COLO829 (cell line): ENCODE data around the gene SLC38A7.
"Not testable (repeated sequence)": the region's sequence is repeated elsewhere in the genome, so short reads cannot be mapped to it uniquely, and the experiment has no call there.

Experiments
- DNase-seq: peaks from one replicate; pipeline ENCODE4 v3.0.0; 2012; ENCODE audit warnings: low spot score

SLC38A7 gene, protein sequence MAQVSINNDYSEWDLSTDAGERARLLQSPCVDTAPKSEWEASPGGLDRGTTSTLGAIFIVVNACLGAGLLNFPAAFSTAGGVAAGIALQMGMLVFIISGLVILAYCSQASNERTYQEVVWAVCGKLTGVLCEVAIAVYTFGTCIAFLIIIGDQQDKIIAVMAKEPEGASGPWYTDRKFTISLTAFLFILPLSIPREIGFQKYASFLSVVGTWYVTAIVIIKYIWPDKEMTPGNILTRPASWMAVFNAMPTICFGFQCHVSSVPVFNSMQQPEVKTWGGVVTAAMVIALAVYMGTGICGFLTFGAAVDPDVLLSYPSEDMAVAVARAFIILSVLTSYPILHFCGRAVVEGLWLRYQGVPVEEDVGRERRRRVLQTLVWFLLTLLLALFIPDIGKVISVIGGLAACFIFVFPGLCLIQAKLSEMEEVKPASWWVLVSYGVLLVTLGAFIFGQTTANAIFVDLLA

DNA sequence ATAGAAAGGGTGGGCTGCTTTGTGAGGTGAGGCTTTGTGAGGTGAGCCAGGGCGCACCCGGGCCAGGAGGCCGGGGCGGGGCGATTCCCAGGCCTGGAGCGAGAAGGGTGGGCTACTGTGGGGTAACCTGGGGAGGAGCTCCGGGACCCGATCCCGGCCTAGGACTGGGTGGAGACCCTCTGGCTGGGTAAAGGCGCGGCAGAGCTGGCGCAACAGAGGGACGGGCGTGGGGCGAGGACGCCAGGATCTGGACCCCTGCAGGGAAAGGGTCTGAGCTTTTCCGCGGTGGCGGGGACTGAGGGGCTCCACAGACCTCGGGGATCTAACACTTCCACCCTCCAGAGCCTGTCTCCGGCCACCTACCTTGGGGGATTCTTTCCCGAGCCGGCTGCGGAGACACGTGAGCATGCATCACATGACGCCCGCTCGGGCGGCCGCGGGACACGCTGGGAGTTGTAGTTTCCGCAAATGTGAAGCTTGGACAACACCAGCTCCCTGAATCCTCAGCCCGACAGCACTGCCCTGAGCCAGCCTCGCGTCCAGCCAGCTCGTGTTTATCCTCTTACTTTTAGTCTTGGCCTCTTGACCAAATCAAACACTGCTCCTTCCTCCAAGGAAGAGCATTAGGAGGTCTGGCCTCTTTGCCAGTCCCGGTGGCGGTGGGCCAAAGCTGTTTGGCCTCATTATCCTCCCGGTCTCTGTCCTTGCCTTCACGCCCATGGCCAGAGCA is at the start of gene SLC38A7:
TSS of gene SLC38A7 (minus strand) at position 417 of the 730 bp plus-strand sequence. CDS start 4,644 bp downstream, outside the sequence.
- peak; percentile 85 for DNase-seq

DNA sequence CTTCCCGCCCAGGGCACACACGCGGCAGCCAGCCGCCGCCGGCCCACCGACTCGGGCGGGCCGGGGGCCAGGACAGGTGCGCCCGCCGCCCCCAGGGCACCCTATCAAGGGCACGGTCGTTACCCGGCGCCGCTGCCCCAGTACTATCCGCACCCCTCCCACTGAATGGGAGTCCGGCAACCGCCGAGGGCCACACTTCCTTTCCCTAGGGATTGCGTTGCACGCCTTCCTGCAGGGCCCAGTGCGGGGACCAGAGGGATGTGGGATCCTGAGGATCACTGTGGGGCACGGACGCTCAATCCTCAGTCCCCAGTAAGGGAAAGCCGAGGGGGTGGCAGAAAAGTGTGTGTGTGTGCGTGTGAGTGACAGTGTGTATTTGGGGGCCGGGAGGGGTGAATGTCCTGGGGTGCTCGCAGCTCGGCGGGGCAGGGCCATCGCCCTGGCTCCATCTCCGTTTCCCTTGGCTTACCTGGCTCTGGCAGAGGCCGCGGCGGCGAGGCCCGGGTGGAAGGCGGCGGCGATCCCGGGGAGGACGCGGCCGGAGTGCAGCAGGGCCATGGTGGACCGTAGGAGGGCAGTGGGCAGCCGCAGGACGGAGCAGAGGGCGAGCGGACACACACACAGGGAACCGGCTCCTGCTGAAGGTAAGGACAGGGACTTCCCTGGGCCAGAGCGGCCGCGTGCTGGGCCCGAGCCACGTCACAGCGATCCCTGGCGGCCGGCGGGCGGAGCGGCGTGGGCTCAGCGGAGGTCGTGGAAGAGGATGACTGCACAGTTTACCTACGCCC is 49.3 kb upstream of the SLC38A7 start, which contains the start of gene GOT2:
TSS of gene GOT2 (minus strand) at position 646 of the 788 bp plus-strand sequence. CDS start at position 558, 88 bp downstream.
- DNase-seq = peak; percentile 53

DNA sequence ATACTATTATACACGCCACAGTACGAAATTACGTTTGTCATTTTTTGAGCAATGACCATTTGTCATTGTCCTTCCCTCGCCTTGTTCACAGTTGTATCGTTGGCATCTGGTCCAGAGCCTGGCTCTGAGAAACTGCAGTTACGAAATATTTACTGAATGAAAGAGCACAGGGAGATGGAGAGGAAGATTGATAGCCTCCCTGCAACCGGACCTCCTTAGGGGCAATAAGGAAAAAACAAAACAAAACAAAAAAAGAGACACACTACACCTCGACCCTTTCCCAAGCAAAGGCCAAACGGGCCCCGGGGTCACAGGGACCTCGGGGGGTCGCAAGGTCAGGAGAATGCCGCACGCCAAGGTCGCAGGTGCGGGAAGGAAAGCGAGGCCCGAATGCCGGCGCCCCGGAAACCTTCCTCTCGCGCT is 48.7 kb upstream of the SLC38A7 start:
- no peak for DNase-seq

DNA sequence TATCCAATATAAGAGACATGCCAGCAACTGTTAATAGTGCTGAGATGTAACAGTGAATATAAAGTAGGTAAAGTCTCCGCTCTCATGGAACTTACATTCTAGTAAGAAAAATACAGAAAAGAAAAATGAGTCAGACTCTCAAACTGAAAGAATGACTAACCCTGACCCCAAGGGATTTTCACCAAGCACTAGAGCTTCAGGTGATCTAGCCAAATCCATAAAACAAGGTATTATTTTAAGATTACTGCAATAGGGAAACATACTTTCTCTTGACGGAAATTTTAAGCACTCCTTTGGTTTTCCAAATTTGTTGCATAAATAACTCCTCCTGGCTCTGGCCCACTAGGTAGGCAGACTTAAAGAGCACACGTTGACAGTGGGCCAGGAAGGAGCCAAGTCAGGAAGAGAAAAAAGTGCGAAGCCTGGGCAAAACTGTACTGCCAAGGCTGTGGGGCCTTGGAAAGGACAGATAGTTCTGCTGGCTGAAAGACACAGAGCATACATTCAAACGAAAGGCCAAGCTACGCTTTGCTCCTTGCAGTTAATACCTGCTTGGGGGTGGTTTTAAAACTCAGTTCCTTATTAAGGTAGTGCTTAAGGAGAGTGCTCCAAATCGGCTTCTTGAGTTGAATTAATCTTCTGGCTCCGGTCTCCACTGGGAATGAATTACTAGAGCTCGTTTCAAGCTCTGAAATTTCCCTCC is 48.1 kb upstream of the SLC38A7 start:
- DNase-seq = peak; percentile 3

DNA sequence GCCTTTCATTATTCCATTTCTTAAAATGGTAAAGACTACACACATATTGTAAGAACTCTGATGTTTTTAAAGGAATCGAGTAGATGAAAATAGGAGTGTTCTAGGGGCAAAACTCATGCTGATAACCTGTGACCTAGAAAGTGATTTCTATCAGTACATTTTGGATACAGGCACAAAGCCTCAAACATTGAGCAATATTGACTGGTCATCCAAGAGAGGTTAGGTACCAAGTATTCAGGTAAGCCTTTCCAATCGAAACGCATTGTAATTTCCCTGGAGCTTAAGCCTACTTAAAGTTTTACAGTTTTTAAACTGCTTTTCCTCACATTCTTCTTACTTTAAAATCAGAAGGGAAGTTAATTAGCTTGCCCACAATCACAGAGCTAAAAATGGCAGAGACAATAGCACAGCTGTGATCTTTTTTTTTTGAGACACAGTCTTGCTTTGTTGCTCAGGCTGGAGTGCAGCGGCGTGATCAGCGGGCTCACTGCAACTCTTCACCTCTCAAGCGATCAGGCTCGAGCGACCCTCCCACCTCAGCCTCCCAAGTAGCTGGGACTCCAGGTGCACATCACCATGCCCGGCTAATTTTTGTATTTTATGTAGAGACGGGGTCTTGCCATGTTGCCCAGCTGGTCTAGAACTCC is 46.3 kb upstream of the SLC38A7 start:
- no peak for DNase-seq

DNA sequence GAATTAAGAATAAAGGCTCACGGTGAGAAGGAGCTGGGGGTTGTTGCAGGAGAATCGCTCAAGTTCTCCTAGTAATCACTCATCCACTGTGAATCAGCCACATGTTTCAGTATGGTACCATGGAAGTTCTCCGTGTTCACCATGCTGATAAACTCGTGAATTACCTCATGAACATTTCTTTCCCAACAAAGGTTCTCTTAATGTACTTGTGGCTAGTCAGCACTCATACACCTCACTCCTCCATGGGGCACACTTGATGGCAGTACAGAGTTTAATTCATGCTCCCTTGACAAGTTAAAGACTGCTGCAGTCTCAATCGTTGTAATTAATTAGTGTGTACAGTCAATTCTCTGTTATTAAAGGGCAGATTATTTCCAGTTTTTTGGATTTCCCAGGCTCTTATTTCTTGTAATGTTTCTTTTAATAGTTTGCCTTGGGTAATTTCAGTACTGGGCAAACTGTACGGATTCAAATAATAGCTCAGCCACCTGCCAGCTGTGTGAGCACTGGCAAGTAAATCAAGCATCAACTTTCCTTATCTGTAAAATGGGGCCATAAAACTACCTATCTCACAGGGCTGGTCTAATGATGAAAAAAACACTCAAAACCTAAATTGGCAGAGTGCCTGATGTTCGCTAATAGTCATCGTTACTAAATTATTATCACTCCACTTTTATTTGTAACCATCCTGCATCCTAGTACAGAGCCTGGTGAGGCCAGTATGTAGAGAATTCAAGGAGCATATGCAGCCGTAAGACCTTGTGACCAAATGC is 43.4 kb upstream of the SLC38A7 start:
- no peak for DNase-seq

DNA sequence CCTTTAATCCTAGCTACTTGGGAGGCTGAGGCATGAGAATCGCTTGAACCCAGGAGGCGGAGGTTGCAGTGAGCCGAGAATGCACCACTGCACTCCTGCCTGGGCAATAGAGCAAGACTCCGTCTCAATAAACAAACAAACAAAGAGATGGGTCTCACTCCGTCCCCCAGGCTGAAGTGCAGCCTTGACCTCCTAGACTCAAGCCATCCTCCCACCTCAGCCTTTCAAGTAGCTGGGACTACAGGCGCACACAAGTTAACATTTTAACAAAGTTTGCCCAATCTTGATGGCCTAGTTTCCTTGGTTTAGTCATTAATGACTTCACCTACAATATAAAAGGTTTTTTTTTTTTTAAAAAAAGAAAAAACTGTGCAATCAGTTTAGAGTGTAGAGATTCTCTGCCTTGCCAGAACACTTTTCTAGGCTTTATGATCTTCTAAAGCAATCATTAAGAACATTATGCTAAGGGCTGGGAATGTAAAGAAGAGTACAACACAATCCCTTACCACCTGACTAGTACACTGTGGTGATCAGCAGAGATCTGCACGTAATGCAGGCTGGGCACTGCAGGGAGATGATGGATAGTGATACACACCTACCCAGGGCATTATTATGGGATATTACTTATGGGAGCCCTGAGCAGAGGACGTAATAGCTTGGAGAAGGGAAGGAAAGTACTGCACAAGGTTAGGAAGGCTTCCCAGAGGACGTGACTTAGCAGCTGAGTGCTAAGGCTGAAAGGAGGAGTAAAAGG is 42.6 kb upstream of the SLC38A7 start:
- no peak for DNase-seq

DNA sequence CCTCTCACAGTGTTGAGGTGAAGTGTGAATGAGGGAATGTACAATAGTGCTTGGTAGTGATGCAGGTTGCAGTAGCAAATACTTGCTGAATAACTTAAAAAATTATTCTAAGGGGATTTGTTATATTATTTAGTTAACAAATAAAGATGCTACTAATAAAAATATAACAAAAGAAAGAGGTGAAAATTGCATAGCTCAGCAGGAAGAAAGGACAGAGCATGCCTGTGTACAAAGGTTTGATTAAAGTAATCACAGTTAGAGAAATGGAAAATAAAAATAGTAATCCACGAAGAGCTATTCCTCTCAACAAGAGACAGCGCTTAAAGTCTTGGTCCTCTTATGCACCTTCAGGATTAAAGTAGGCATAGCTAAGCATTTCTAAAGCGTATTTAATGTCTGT is 38.5 kb upstream of the SLC38A7 start:
- no peak for DNase-seq

DNA sequence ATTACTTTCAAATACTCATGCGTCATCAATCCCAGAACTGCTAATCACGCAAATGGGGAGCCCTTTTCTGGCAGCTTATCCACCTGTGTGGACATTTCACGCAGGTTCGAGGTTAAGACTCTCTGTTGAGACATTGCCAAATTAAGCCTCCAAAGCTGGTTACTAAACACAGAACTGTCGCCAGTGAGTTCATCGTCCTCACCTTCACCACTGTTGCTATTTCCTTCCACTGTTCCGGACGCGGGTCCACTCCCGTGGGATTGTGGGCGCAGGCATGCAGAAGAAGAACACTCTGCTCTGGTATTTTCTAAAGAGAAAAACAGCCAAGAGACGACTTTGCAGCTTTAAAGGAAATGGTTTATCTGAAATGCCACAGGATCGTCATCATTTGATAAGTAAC is 33.4 kb upstream of the SLC38A7 start:
- DNase-seq = no peak

DNA sequence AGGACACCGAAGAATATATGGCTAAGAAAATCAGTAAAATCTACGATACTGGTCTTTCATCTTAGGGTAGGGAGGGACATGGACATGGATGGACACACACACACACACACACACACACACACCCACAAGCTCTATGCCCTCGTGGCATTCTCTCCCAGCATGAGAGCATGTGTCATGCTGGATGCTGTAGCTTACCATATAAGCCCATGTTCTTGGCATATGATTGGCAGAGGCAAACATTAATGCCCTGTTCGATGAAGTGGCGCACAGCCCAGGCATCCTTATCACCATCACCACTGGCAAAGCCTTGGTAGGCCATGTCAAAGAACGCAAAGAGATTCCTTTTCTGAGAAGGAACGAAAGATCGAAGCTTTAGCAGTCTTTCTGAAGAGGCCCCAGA is 31.9 kb upstream of the SLC38A7 start:
- DNase-seq = no peak

DNA sequence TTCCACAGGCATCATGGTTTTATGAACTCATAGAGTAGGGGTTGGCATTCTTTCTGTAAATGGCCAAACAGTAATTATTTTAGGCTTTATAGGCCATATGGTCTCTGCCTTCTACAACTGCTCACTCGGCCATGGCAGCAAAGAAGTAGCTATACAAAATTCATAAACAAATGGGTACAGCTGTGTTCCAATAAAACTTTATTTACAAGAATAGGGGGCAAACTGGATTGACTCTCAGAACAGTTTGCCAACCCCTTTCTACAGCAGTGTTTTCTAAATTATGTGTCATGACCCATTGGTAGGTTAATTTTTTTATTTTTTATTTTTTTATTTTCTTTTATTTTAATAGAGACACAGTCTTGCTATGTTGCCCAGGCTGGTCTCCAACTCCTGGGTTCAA is 29.2 kb upstream of the SLC38A7 start:
- DNase-seq = no peak

DNA sequence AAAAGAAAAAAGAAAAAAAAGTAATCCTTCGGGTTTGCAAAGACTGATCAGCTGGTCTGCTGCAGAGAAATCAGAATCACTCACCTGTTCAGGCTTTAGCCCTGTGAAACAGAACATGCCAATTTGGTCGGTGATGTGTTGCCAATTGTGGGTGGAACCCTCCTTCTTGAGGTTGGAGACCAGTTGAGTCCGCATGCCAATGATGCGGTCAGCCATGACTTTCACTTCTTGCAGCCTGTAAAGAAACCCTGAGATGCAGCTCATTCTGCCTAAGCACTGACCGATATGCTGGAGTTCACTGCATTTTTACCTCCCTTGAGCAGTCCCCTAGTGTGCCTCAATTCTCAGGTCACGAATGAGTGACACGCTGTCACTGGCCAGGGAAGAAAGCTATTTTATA is 24.8 kb upstream of the SLC38A7 start:
- DNase-seq = no peak

DNA sequence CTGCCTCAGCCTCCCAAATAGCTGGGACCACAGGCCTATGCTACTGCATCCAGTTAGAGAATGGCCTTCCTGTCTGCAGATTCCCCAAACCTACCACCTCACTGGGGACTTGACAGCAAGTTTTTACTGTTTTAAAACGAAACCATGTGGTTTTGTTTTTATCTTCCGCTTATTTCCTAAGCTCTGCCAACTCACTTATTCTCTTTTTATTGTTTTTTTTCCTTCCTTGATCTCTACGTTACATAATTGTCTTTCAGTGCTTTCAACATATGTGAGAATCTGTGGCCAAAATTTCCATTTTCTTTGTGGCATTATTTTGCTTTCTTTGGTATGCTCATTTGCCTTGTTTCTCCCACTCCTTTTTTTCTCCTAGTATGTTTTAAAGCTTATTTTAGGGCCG is 14.6 kb upstream of the SLC38A7 start:
- no peak for DNase-seq

DNA sequence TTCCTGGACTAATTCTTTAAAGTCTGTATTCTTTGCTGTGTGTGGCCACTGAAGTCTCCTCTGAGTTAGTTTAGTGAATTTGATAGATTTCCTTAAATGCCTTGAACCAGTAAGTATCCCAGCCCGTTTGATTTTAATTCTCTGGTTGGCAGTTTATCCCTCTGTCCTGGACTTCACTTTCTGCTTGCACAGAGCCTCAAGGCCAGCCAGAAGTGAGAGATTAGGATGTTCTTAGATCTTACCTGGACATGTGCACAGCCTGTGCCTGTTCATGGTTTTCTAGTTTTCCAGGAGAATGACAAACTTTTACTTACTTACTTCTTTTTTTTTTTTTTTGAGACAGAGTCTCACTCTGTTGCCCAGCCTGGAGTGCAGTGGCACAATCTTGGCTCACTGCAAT is 10.8 kb upstream of the SLC38A7 start:
- no peak for DNase-seq

DNA sequence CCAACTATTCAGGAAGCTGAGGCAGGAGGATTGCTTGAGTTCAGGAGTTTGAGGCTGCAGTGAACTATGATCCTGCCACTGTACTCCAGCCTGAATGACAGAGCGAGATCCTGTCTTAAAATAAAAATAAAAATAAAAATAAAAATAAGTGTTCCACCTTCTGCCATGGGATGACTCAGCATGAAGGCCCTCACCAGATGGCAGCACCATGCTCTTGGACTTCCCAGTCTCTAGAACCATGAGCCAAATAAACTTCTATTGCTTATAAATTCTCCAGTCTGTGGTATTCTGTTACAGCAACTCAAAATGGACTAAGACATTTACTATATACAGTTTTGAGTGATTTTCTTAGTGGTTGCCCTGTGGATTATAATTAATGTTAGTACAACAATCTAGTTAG is 7.9 kb upstream of the SLC38A7 start:
- no peak for DNase-seq

DNA sequence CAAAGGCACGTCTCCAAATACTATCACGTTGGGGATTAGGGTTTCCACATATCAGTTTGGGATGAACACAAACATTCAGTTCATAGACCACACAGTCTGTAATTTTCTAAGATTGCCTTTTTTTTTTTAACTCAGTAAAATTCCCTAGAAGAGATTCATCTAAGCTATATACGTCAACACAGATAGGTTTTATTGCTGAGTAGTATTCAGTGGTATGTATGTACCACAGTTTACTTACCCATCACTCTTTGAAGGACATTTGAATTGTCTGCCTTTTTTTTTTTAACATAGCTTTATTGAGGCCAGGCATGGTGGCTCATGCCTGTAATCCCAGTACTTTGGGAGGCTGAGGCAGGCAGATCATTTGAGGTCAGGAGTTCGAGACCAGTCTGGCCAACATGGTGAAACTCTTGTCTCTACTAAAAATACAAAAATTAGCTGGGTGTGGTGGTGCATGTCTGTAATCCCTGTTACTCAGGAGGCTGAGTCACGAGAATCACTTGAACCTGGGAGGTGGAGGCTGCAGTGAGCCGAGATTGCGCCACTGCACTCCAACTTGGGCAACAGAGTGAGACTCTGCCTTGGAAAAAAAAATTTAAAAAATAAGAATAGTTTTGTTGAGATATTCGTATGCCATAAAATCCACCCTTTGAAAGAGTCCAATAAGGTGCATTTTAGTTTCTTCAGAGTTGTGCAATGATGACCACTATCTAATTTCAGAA is 2.6 kb upstream of the SLC38A7 start:
- not testable (repeated sequence) for DNase-seq

DNA sequence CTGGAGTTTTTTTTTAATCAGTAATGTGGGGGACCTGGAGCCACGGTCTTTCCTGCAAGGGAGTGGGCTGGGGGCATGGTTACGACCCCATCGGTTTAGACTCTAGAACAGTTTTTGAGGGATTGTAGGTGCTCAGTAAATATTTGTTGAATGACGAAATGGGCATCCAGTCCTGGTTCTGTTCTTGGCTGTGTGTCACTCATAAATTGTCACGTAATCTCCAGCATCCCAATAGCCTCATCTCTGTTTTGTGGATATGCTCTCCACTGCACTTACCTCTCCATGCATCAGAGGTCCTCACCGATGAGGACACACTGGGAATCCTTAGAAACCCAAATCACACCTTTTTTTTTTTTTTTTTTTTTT is 497 bp upstream of the SLC38A7 start:
- DNase-seq = no peak

DNA sequence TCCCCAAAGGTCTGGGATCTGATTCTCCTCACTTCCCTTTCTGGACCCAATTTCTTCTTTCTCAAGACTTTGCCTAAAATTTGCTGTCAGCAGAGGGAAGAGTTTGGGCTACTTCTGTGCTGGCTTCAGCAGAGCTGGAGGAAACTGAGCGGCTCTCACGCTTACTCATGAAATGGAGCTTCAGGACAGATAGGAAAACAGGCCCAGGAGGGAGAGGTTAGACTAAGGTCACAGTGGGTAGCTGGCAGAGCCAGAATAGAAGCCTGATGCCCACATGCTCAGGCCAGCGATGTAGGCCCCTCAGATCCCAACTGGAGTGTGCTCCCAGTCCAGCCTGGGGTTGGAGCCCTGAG is 593 bp downstream of the SLC38A7 start:
- no peak for DNase-seq

DNA sequence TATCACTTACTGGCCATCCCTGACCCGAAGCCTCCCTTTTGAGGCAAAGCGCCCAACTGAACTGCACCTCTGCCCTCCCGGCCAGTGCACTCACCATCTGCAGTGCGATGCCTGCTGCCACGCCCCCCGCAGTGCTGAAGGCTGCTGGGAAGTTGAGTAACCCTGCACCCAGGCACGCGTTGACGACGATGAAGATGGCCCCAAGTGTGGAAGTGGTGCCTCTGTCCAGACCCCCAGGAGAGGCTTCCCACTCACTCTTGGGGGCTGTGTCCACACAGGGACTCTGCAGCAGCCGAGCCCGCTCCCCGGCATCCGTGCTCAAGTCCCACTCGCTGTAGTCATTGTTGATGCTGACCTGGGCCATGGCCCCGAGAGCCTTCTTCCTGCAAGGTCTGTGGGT is 4.8 kb downstream of the SLC38A7 start:
- DNase-seq = no peak
